Measurements from ENCODE around the gene TASOR2.

Gene TASOR2

DNA sequence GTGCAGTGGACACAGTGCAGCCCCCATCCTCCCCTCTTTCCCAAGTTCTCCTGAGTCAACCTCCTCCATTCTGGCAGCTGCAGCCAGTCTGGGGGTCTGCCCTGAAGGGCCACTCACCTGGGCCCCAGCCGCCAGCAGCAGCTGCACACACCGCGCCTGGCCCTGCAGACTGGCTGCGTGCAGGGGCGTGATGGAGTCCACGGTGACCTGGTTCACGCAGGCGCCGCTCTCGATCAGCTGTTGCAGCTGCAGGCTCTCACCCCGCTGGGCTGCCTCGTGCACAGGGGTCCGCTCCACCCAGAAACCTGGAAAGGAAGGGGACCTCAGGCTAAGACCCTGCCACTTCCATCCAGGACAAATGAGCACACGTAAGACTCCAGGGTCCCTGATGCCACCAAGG is 31.9 kb upstream of the TASOR2 start:
- no peak for DNase-seq
- H3K36me3 ChIP-seq = no peaks in the 10 kb centered on the region
- no peak overlapping the region for H3K27ac ChIP-seq
- no peak overlapping the region for H3K4me3 ChIP-seq (ENCODE audit: low read depth, low read length)
- TF ChIP-seq, protein P1, sequence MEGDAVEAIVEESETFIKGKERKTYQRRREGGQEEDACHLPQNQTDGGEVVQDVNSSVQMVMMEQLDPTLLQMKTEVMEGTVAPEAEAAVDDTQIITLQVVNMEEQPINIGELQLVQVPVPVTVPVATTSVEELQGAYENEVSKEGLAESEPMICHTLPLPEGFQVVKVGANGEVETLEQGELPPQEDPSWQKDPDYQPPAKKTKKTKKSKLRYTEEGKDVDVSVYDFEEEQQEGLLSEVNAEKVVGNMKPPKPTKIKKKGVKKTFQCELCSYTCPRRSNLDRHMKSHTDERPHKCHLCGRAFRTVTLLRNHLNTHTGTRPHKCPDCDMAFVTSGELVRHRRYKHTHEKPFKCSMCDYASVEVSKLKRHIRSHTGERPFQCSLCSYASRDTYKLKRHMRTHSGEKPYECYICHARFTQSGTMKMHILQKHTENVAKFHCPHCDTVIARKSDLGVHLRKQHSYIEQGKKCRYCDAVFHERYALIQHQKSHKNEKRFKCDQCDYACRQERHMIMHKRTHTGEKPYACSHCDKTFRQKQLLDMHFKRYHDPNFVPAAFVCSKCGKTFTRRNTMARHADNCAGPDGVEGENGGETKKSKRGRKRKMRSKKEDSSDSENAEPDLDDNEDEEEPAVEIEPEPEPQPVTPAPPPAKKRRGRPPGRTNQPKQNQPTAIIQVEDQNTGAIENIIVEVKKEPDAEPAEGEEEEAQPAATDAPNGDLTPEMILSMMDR (IDR thresholded peaks at IDR 0.05; ENCODE audit: low read depth, low read length) = no peak
- no peaks in the 10 kb centered on the region for H3K9me3 ChIP-seq (ENCODE audit: severe bottlenecking)
- no peaks in the 10 kb centered on the region for H3K27me3 ChIP-seq (ENCODE audit: insufficient read depth, low read depth, severe bottlenecking)

DNA sequence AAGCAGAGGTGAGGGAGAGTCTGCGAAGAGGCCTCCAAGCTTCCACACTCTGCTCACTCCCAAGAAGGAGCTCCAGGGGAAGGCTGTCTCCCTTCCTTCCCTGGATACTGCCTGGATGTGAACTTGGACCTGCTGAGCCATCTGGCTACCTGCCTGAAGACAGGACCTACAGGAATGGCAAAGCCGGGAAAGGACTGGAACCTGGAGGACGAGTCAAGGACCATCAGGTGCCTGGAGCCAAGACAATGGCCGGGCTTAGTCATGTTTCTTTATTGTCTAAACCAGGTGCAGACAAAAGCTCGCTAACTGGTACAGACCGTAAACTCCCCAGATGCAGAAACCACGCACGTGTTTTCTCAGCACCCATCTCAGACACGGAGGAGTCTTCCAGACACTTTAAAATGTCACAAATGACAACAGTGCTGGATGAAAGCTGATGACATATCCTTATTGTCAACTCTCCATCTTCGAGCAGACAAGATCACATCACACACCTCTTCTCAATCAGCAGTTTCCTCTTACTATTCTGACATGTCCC is 30.4 kb upstream of the TASOR2 start:
- Histone ChIP-seq H3K27ac (no peak overlapping the region), H3K36me3 (no peaks in the 10 kb centered on the region), H3K9me3 (ENCODE audit: severe bottlenecking) (no peaks in the 10 kb centered on the region), H3K27me3 (ENCODE audit: insufficient read depth, low read depth, severe bottlenecking) (no peaks in the 10 kb centered on the region), H3K4me3 (ENCODE audit: low read depth, low read length) (no peak overlapping the region)
- no peak for DNase-seq
- TF ChIP-seq, protein P1 (IDR thresholded peaks at IDR 0.05; ENCODE audit: low read depth, low read length) = no peak

DNA sequence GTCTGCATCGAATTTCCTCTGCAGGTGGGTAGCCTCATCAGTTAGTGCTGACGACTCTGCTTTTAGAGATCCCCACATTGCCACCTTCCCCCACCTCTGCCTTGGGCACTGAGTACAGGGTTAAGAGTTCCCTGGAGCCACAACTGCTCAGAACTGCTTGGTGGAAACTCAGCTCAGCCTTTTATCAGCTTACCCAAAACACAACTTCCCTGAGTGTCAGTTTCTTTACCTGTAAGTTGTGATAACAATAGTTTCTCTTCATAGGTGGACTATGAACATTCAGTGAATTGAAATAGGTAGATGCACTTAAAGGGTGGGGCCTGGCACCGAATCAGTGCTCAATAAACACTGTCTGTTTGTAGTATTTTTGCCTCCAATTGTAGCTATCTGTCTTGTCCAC is 29.5 kb upstream of the TASOR2 start:
- Histone ChIP-seq H3K27me3 (ENCODE audit: insufficient read depth, low read depth, severe bottlenecking) (no peaks in the 10 kb centered on the region), H3K9me3 (ENCODE audit: severe bottlenecking) (no peaks in the 10 kb centered on the region), H3K27ac (no peak overlapping the region), H3K4me3 (ENCODE audit: low read depth, low read length) (no peak overlapping the region), H3K36me3 (no peaks in the 10 kb centered on the region)
- TF ChIP-seq, protein P1 (IDR thresholded peaks at IDR 0.05; ENCODE audit: low read depth, low read length) = no peak
- no peak for DNase-seq

DNA sequence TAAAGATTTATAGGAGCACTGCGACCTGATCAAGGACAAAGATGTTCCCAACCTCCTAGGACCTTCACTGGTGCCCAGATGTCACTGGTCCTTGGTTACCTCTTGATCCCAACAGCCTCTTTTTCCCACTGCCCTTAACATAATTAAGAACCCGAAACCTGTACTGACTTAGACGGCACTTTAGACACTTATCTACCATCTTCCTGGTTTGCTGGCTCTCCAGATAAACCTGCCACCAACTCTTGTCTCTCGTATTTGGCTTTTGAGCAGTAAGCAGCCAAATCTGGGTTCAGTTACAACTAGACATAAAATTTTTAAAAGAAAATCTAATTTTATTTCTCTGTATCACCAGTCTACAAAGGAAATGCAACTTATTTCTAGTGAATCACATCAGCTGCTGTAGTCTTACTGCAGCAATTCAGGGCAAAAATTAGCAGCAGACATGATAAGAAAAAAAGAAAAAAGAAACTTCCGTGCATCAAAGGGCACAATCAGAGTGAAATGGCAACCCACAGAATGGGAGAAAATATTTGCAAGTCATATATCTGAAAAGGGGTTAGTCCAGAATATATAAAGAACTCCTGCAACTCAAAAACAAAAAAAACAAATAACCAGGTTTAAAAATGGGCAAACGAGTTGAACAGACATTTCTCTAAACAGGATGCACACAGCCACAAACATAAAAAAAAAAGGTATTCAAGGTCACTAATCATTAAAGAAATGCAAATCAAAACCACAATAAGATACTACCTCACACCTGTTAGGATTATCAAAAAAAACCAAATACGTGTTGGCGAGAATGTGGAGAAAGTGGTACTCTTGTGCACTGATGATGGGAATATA is 27.7 kb upstream of the TASOR2 start:
- Histone ChIP-seq H3K27ac (no peak overlapping the region), H3K4me3 (ENCODE audit: low read depth, low read length) (no peak overlapping the region), H3K9me3 (ENCODE audit: severe bottlenecking) (no peaks in the 10 kb centered on the region), H3K36me3 (no peaks in the 10 kb centered on the region), H3K27me3 (ENCODE audit: insufficient read depth, low read depth, severe bottlenecking) (no peaks in the 10 kb centered on the region)
- TF ChIP-seq, protein P1 (IDR thresholded peaks at IDR 0.05; ENCODE audit: low read depth, low read length) = no peak
- no peak for DNase-seq

DNA sequence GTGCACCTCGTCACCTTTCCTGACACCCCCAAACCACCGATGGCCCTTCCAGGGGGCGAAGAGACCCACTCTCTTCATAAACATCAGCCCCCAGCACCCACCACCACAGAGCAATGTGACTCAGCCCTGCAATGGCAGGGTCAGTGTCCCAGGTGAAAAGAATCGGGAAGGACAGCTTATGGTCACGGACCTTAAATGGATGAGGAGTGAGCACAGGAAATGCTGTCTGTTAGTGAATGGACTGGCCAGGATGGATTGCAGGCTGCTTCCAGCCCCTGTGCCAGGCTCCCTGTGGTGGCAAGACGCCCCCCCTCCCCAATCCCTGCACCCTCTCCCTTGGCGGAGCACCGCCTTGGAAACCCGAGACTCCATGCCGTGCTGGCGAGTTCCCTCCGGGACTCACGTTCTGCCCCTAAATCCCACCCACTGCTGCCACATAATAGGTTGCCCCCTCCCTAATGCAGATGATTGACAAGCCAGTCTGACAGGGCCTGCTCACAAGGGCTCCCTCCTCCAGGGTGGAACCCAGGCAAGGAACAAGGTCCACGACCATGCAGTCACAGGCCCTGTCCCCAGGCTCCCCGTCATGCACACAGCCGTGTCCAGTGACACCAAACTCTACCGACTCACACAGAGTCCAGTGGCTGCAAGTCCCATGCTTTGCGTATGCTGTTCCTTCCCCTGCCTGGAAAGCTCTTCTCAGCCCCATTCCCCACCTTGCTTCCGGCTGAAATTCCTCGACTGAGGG is 25.6 kb upstream of the TASOR2 start:
- Histone ChIP-seq H3K27ac (no peak overlapping the region), H3K36me3 (no peaks in the 10 kb centered on the region), H3K27me3 (ENCODE audit: insufficient read depth, low read depth, severe bottlenecking) (no peaks in the 10 kb centered on the region), H3K4me3 (ENCODE audit: low read depth, low read length) (no peak overlapping the region), H3K9me3 (ENCODE audit: severe bottlenecking) (no peaks in the 10 kb centered on the region)
- DNase-seq = no peak
- TF ChIP-seq, protein P1 (IDR thresholded peaks at IDR 0.05; ENCODE audit: low read depth, low read length) = no peak
